ENCODE results near the gene RMI1. TPM values are rescaled to one million over a fixed set of nuclear protein-coding genes. Genes with fewer than 3 reads are reported as not detected.

Gene RMI1
- total and polyA plus RNA-seq, 10 of the 15 experiments (the other 5 are each of a cell fraction or from before 2014, with no cell fraction given), result 3.6 to 34.1 (median 16.1) TPM

- TF ChIP-seq BCLAF1 (IDR thresholded peaks at IDR 0.05), result no peak
- TF ChIP-seq YBX1 (IDR thresholded peaks at IDR 0.05), result no peak
- no peak for TF ChIP-seq NR2C2 (IDR thresholded peaks at IDR 0.05; ENCODE audit: borderline replicate concordance, control insufficient read depth, insufficient read length, low read depth)
- TF ChIP-seq RUNX3 (IDR thresholded peaks at IDR 0.05; ENCODE audit: low read length), result no peak; the same call in 1 of the 2 replicates
- 0 out of 2 replicates have a peak, but pooled peaks have one; percentile 72 for TF ChIP-seq HDAC2 (IDR thresholded peaks at IDR 0.05)
- no peak for TF ChIP-seq HDAC6 (IDR thresholded peaks at IDR 0.05; ENCODE audit: unreplicated experiment)
- TF ChIP-seq MYC (IDR thresholded peaks at IDR 0.05; ENCODE audit: insufficient read depth, insufficient read length, insufficient replicate concordance, low read length, severe bottlenecking), result no peak
- TF ChIP-seq NFYA (IDR thresholded peaks at IDR 0.05; ENCODE audit: borderline replicate concordance, low read depth, low read length), result no peak
- TF ChIP-seq KLF5 (IDR thresholded peaks at IDR 0.05; ENCODE audit: partially characterized antibody), result no peak
- TF ChIP-seq IRF4 (IDR thresholded peaks at IDR 0.05; ENCODE audit: low read depth, low read length), result no peak
- 0 out of 4 replicates have a peak, but pooled peaks of 1 of the 2 experiments have one; percentile 45 for TF ChIP-seq IKZF2 (IDR thresholded peaks at IDR 0.05)
- no peak for TF ChIP-seq BCL3 (IDR thresholded peaks at IDR 0.05; ENCODE audit: borderline replicate concordance, insufficient read depth, low read depth, low read length, poor library complexity, severe bottlenecking)
- peak; percentile 60; the same call in 1 of the 2 replicates for TF ChIP-seq DPF2 (IDR thresholded peaks at IDR 0.05)
- no peak for TF ChIP-seq USF2 (IDR thresholded peaks at IDR 0.05; ENCODE audit: borderline replicate concordance, low read depth, low read length)
- no peak for TF ChIP-seq CEBPZ (IDR thresholded peaks at IDR 0.05; ENCODE audit: low read depth, low read length)
- TF ChIP-seq FOXM1 (IDR thresholded peaks at IDR 0.05; ENCODE audit: low read depth, low read length), result no peak
- 0 out of 2 replicates have a peak, but pooled peaks have one; percentile 17 for TF ChIP-seq CHD2 (IDR thresholded peaks at IDR 0.05; ENCODE audit: borderline replicate concordance, low read depth, low read length)
- no peak for TF ChIP-seq CBX5 (IDR thresholded peaks at IDR 0.05; ENCODE audit: low read depth)
Measured at GRCh38 chr9:83956436-83957247, 24.0 kb upstream of the RMI1 start (continued).
